ENCODE data around the gene EVI5L. TPM values are rescaled to one million over a fixed set of nuclear protein-coding genes. Genes with fewer than 3 reads are reported as not detected.

Gene EVI5L
- polyA plus RNA-seq, 1 of the 3 experiments (the other 2 are of a cell fraction): 9.7 TPM

- DNase-seq: no peak
- 90% methylated on average over 5 of the region's 21 CpGs for WGBS (ENCODE audit: low lambda C conversion rate)
- peaks cover 38% of the 10 kb centered on the region for H3K79me2 ChIP-seq (ENCODE audit: insufficient read depth)
- H2AFZ ChIP-seq (ENCODE audit: low read depth): no peak overlapping the region
- POLR2A ChIA-PET: no interaction called here
- no peak overlapping the region for H3K27ac ChIP-seq (ENCODE audit: low read depth in 2 of 2, low read length in 1 of 2)
- no peak overlapping the region for H3K9ac ChIP-seq
- peaks cover 6% of the 10 kb centered on the region for H3F3A ChIP-seq (replicated peaks; ENCODE audit: insufficient read depth)
- no peak overlapping the region for H3K4me3 ChIP-seq (ENCODE audit: low read depth in 2 of 2, low read length in 1 of 2)
- H3K27me3 ChIP-seq (ENCODE audit: insufficient read depth): no peaks in the 10 kb centered on the region
- no peaks in the 10 kb centered on the region for H3K9me3 ChIP-seq
- H3K36me3 ChIP-seq (replicated peaks in 1 of 2; ENCODE audit: control insufficient read depth in 1 of 2, insufficient read depth in 2 of 2, low read length in 1 of 2): peaks cover 3 to 35% of the 10 kb centered on the region in 2 experiments
- H4K20me1 ChIP-seq (ENCODE audit: insufficient read depth): peaks cover 34% of the 10 kb centered on the region
- CTCF ChIA-PET: interaction anchor here (1.6 to 1.7 kb wide), 2 partner anchors 8 to 57 kb away, joined by 4 to 5 read pairs; no protein-coding TSS in a partner anchor
- peaks cover 0 to 9% of the 10 kb centered on the region in 2 experiments; a peak in 2 of 4 replicates for H3K4me1 ChIP-seq (ENCODE audit: control insufficient read depth in 1 of 2, insufficient read depth in 2 of 2, low read depth in 1 of 2, low read length in 1 of 2)
- H3K4me2 ChIP-seq: no peak overlapping the region
- H3K9me2 ChIP-seq: no peaks in the 10 kb centered on the region
- TF ChIP-seq YY1 (IDR thresholded peaks at IDR 0.05; ENCODE audit: low read depth) (no peak), MXI1 (IDR thresholded peaks at IDR 0.05; ENCODE audit: low read depth, low read length) (no peak), IRF3 (IDR thresholded peaks at IDR 0.05; ENCODE audit: low read depth, low read length) (no peak), RFX5 (IDR thresholded peaks at IDR 0.05; ENCODE audit: low read length) (no peak)
These were observed 79.6 kb downstream of the EVI5L start for GRCh38 chr19:7909471-7910067.

GRCh38 chr19:7910321-7911161 lies 80.5 kb downstream of the EVI5L start:
- TF ChIP-seq RAD21 (IDR thresholded peaks at IDR 0.05; ENCODE audit: low read length) (no peak), NRF1 (IDR thresholded peaks at IDR 0.05; ENCODE audit: low read depth, low read length) (no peak)
- no peak for DNase-seq
- Histone ChIP-seq H4K20me1 (ENCODE audit: insufficient read depth) (peaks cover 24% of the 10 kb centered on the region), H3K4me1 (ENCODE audit: control insufficient read depth in 1 of 2, insufficient read depth in 2 of 2, low read depth in 1 of 2, low read length in 1 of 2) (no peaks in the 10 kb centered on the region; a peak in 1 of 4 replicates), H3K27me3 (ENCODE audit: insufficient read depth) (peaks cover 1% of the 10 kb centered on the region; the same call in 1 of the 2 replicates), H3K4me2 (no peak overlapping the region), H3K4me3 (ENCODE audit: low read depth in 2 of 2, low read length in 1 of 2) (no peak overlapping the region), H3K79me2 (ENCODE audit: insufficient read depth) (peaks cover 29% of the 10 kb centered on the region), H3K27ac (ENCODE audit: low read depth in 2 of 2, low read length in 1 of 2) (no peak overlapping the region), H2AFZ (ENCODE audit: low read depth) (no peak overlapping the region), H3K36me3 (replicated peaks in 1 of 2; ENCODE audit: control insufficient read depth in 1 of 2, insufficient read depth in 2 of 2, low read length in 1 of 2) (peaks cover 0 to 35% of the 10 kb centered on the region in 2 experiments), H3K9me3 (no peaks in the 10 kb centered on the region), H3F3A (replicated peaks; ENCODE audit: insufficient read depth) (peaks cover 6% of the 10 kb centered on the region), H3K9ac (no peak overlapping the region), H3K9me2 (no peaks in the 10 kb centered on the region)
- ChIA-PET CTCF (interaction anchor here (2.1 kb wide), 1 partner anchor 57 kb away, joined by 9 read pairs; no protein-coding TSS in a partner anchor), POLR2A (no interaction called here)
- WGBS (ENCODE audit: low lambda C conversion rate): 95% methylated on average over 31 of the region's 54 CpGs

GRCh38 chr19:7911508-7912143 lies 81.6 kb downstream of the EVI5L start:
- H3K36me3 ChIP-seq (replicated peaks in 1 of 2; ENCODE audit: control insufficient read depth in 1 of 2, insufficient read depth in 2 of 2, low read length in 1 of 2): peaks cover 0 to 35% of the 10 kb centered on the region in 2 experiments
- H3K9me2 ChIP-seq: no peaks in the 10 kb centered on the region
- H3K4me3 ChIP-seq (ENCODE audit: low read depth in 2 of 2, low read length in 1 of 2): no peak overlapping the region
- DNase-seq: no peak
- ChIA-PET POLR2A (no interaction called here), CTCF (interaction anchor here (1.5 to 2.1 kb wide), 2 partner anchors 8 to 58 kb away, joined by 5 to 9 read pairs; partner anchors contain the start of gene MAP2K7)
- peaks cover 0 to 5% of the 10 kb centered on the region in 2 experiments; a peak in 2 of 4 replicates for H3K4me1 ChIP-seq (ENCODE audit: control insufficient read depth in 1 of 2, insufficient read depth in 2 of 2, low read depth in 1 of 2, low read length in 1 of 2)
- H4K20me1 ChIP-seq (ENCODE audit: insufficient read depth): peaks cover 15% of the 10 kb centered on the region
- H3K27ac ChIP-seq (ENCODE audit: low read depth in 2 of 2, low read length in 1 of 2): no peak overlapping the region
- H3K4me2 ChIP-seq: no peak overlapping the region
- no peaks in the 10 kb centered on the region for H3K9me3 ChIP-seq
- H2AFZ ChIP-seq (ENCODE audit: low read depth): no peak overlapping the region
- H3F3A ChIP-seq (replicated peaks; ENCODE audit: insufficient read depth): peaks cover 6% of the 10 kb centered on the region
- peaks cover 18% of the 10 kb centered on the region for H3K79me2 ChIP-seq (ENCODE audit: insufficient read depth)
- no peak overlapping the region for H3K9ac ChIP-seq
- peaks cover 7% of the 10 kb centered on the region; the same call in 1 of the 2 replicates for H3K27me3 ChIP-seq (ENCODE audit: insufficient read depth)
- no CpG with 5 or more reads among the region's 18 CpGs for WGBS (ENCODE audit: low lambda C conversion rate)
- TF ChIP-seq REST (IDR thresholded peaks at IDR 0.05; ENCODE audit: low read depth, low read length): no peak
